ENCODE measurements around the gene TTC4.

DNA sequence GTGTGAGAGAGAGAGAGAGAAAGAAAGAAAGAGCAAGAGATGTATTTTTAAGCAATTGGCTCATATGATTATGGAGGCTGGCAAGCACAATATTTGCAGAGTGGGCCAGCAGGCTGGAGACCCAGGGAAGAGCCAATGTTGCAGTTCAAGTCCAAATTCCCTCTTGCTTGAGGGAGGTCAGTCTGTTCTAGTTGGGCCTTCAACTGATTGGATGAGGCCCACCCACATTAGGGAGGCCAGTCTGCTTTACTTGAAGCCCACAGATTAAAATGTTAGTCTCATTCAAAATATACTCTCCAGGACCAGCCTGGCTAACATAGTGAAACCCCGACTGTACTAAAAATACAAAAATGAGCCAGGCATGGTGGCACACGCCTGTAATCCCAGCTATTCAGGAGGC is 57.3 kb downstream of the TTC4 start:
- TF ChIP-seq, protein P1, sequence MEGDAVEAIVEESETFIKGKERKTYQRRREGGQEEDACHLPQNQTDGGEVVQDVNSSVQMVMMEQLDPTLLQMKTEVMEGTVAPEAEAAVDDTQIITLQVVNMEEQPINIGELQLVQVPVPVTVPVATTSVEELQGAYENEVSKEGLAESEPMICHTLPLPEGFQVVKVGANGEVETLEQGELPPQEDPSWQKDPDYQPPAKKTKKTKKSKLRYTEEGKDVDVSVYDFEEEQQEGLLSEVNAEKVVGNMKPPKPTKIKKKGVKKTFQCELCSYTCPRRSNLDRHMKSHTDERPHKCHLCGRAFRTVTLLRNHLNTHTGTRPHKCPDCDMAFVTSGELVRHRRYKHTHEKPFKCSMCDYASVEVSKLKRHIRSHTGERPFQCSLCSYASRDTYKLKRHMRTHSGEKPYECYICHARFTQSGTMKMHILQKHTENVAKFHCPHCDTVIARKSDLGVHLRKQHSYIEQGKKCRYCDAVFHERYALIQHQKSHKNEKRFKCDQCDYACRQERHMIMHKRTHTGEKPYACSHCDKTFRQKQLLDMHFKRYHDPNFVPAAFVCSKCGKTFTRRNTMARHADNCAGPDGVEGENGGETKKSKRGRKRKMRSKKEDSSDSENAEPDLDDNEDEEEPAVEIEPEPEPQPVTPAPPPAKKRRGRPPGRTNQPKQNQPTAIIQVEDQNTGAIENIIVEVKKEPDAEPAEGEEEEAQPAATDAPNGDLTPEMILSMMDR (IDR thresholded peaks at IDR 0.05), result no peak
- TF ChIP-seq POLR2AphosphoS5 (IDR thresholded peaks at IDR 0.05), result no peak
